ENCODE results near the gene TP53. TPM values are rescaled to one million over a fixed set of nuclear protein-coding genes. Genes with fewer than 3 reads are reported as not detected.

Gene TP53
- polyA plus RNA-seq, 1 donor from 2014 or later: 13.8 TPM

DNA sequence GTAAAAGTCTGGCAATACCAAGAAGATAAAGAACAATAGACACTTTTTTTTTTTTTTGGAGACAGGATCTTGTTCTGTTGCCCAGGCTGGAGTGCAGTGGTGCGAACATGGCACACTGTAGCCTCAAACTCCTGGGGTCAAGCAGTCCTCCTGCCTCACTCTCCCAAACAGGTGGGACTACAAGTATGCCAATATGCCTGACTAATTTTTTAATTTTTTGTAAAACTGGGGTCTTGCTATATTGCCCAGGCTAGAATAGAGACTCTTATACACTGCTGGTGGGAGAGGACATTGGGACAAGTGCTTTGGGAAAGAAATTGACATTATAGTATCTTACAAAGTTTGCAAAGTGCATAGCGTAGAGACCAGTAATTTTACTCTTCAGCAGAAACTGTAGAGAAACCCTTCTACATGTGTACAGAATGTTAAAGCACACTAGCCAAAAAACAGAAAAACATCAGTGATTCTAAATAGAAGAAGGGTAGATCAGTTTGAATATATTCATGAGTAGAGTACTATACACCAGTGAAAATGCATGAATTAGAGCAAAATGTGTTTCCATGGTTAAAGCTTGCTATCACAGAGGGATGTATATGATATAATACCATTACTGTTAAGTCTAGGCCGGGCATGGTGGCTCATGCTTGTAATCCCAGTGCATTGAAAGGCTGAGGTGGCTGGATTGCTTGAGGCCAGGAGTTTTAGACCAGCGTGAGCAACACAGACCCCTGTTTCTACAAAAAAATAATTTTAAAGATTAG lies 10.7 kb upstream of the TP53 start:
- no peak overlapping the region for H3K4me2 ChIP-seq (ENCODE audit: low read length)
- no peaks in the 10 kb centered on the region for H3K9me3 ChIP-seq (ENCODE audit: low read length)
- H3K9me2 ChIP-seq (ENCODE audit: insufficient read depth, low read length): no peaks in the 10 kb centered on the region
- TF ChIP-seq, protein P1, sequence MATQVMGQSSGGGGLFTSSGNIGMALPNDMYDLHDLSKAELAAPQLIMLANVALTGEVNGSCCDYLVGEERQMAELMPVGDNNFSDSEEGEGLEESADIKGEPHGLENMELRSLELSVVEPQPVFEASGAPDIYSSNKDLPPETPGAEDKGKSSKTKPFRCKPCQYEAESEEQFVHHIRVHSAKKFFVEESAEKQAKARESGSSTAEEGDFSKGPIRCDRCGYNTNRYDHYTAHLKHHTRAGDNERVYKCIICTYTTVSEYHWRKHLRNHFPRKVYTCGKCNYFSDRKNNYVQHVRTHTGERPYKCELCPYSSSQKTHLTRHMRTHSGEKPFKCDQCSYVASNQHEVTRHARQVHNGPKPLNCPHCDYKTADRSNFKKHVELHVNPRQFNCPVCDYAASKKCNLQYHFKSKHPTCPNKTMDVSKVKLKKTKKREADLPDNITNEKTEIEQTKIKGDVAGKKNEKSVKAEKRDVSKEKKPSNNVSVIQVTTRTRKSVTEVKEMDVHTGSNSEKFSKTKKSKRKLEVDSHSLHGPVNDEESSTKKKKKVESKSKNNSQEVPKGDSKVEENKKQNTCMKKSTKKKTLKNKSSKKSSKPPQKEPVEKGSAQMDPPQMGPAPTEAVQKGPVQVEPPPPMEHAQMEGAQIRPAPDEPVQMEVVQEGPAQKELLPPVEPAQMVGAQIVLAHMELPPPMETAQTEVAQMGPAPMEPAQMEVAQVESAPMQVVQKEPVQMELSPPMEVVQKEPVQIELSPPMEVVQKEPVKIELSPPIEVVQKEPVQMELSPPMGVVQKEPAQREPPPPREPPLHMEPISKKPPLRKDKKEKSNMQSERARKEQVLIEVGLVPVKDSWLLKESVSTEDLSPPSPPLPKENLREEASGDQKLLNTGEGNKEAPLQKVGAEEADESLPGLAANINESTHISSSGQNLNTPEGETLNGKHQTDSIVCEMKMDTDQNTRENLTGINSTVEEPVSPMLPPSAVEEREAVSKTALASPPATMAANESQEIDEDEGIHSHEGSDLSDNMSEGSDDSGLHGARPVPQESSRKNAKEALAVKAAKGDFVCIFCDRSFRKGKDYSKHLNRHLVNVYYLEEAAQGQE (IDR thresholded peaks at IDR 0.05; ENCODE audit: borderline replicate concordance): no peak
- TF ChIP-seq EZH2 (IDR thresholded peaks at IDR 0.05; ENCODE audit: borderline replicate concordance, insufficient read depth, low read length, poor library complexity, severe bottlenecking) (no peak), RAD21 (conservative IDR thresholded peaks at IDR 0.05) (no peak), TAF1 (IDR thresholded peaks at IDR 0.05; ENCODE audit: low read depth) (no peak)
- TF ChIP-seq, protein P2, sequence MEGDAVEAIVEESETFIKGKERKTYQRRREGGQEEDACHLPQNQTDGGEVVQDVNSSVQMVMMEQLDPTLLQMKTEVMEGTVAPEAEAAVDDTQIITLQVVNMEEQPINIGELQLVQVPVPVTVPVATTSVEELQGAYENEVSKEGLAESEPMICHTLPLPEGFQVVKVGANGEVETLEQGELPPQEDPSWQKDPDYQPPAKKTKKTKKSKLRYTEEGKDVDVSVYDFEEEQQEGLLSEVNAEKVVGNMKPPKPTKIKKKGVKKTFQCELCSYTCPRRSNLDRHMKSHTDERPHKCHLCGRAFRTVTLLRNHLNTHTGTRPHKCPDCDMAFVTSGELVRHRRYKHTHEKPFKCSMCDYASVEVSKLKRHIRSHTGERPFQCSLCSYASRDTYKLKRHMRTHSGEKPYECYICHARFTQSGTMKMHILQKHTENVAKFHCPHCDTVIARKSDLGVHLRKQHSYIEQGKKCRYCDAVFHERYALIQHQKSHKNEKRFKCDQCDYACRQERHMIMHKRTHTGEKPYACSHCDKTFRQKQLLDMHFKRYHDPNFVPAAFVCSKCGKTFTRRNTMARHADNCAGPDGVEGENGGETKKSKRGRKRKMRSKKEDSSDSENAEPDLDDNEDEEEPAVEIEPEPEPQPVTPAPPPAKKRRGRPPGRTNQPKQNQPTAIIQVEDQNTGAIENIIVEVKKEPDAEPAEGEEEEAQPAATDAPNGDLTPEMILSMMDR (IDR thresholded peaks at IDR 0.05; ENCODE audit: poor library complexity, severe bottlenecking): no peak
- no peak overlapping the region for H2AFZ ChIP-seq (ENCODE audit: low read depth, low read length)
- H3K9ac ChIP-seq (ENCODE audit: low read length): no peak overlapping the region
- H3F3A ChIP-seq (ENCODE audit: insufficient read depth, low read length, poor library complexity, severe bottlenecking): no peaks in the 10 kb centered on the region
- H3K36me3 ChIP-seq (ENCODE audit: insufficient read depth, low read length): no peaks in the 10 kb centered on the region
- H3K79me2 ChIP-seq (replicated peaks; ENCODE audit: insufficient read depth, low read length): no peaks in the 10 kb centered on the region
- H3K27ac ChIP-seq (ENCODE audit: low read length): no peak overlapping the region
- no peaks in the 10 kb centered on the region for H3K27me3 ChIP-seq (ENCODE audit: insufficient read depth, low read depth, low read length)
- H4K20me1 ChIP-seq (ENCODE audit: insufficient read depth): no peaks in the 10 kb centered on the region
- no peak overlapping the region for H3K4me3 ChIP-seq (ENCODE audit: low read length)

- no peaks in the 10 kb centered on the region for H3K9me3 ChIP-seq (ENCODE audit: low read length)
- no peak overlapping the region for H3K4me3 ChIP-seq (ENCODE audit: low read length)
- no peaks in the 10 kb centered on the region for H3K27me3 ChIP-seq (ENCODE audit: insufficient read depth, low read depth, low read length)
- no peak overlapping the region for H3K27ac ChIP-seq (ENCODE audit: low read length)
- no peaks in the 10 kb centered on the region for H4K20me1 ChIP-seq (ENCODE audit: insufficient read depth)
- no peak for TF ChIP-seq TAF1 (IDR thresholded peaks at IDR 0.05; ENCODE audit: low read depth)
- TF ChIP-seq POLR2AphosphoS5 (IDR thresholded peaks at IDR 0.05): no peak
- no peak for TF ChIP-seq MXI1 (conservative IDR thresholded peaks at IDR 0.05; ENCODE audit: poor library complexity, severe bottlenecking)
- no peak for TF ChIP-seq EP300 (conservative IDR thresholded peaks at IDR 0.05; ENCODE audit: poor library complexity, severe bottlenecking)
- TF ChIP-seq EZH2 (IDR thresholded peaks at IDR 0.05; ENCODE audit: borderline replicate concordance, insufficient read depth, low read length, poor library complexity, severe bottlenecking): no peak
- TF ChIP-seq, protein P1 (IDR thresholded peaks at IDR 0.05; ENCODE audit: borderline replicate concordance): no peak
- TF ChIP-seq SMC3 (conservative IDR thresholded peaks at IDR 0.05; ENCODE audit: poor library complexity): no peak
- TF ChIP-seq, protein P2 (IDR thresholded peaks at IDR 0.05; ENCODE audit: poor library complexity, severe bottlenecking): no peak
- no peak for TF ChIP-seq RAD21 (conservative IDR thresholded peaks at IDR 0.05)
- H3K79me2 ChIP-seq (replicated peaks; ENCODE audit: insufficient read depth, low read length): no peaks in the 10 kb centered on the region
- H2AFZ ChIP-seq (ENCODE audit: low read depth, low read length): no peak overlapping the region
- no peaks in the 10 kb centered on the region for H3F3A ChIP-seq (ENCODE audit: insufficient read depth, low read length, poor library complexity, severe bottlenecking)
- no peaks in the 10 kb centered on the region for H3K9me2 ChIP-seq (ENCODE audit: insufficient read depth, low read length)
- no peak overlapping the region for H3K4me2 ChIP-seq (ENCODE audit: low read length)
- no peak overlapping the region for H3K9ac ChIP-seq (ENCODE audit: low read length)
- no peaks in the 10 kb centered on the region for H3K36me3 ChIP-seq (ENCODE audit: insufficient read depth, low read length)
These were observed 8.3 kb upstream of the TP53 start for GRCh38 chr17:7695586-7695985.

Data from neural cell (in vitro differentiated cells).